K562 (cell line): ENCODE results near the gene RFPL1. TPM values are rescaled to one million over a fixed set of nuclear protein-coding genes. Genes with fewer than 3 reads are reported as not detected.
A peak's percentile ranks its signal among the peaks of the same experiment; 100 is the strongest.

Experiments used
- ATAC-seq: fragments of 200-7000 bp; cut with Tn5 transposase; 3 replicates; pipeline ENCODE4 v1.9.1; 2020; ENCODE audit warnings: moderate library complexity
- BruUV-seq: library from RNA; stranded (reverse); fragments of 400-500 nt; replicated peaks from 2 replicates; lab custom pipeline; 2021; lab: Mats Ljungman, UMichigan
- CTCF ChIA-PET: fragments of 300-600 bp; formaldehyde crosslinking; extraction: SDS; loops from one replicate; lab custom pipeline; 2021; ENCODE audit warnings: low intra/inter-chr PET ratio; lab: Yijun Ruan, JAX
- POLR2A ChIA-PET: fragments of 300-600, 350-650 bp; sonication (Branson Sonifier 250); formaldehyde crosslinking; extraction: SDS; loops from one replicate; lab custom pipeline; 2021; ENCODE audit warnings: antibody characterized with exemption, inconsistent platforms; lab: Yijun Ruan, JAX
- DNase-seq, 4 experiments: peaks; one replicate each; pipeline versions ENCODE4 v3.0.0 to v3.0.0-alpha.2; 2011 to 2018; ENCODE audit warnings: low spot score in 3 of 4, mixed read lengths in 3 of 4; ENCODE audit errors: extremely low read depth in 1 of 4
- FAIRE-seq: peaks from 2 replicates; lab custom pipeline; 2011; peaks lifted over from hg19 to GRCh38; lab: Jason Lieb, UNC
- H2AFZ ChIP-seq: 2 replicates; pipeline ENCODE4 v1.6.0; 2011; ENCODE audit warnings: low read depth, low read length, control low read depth, inconsistent platforms
- H3K27ac ChIP-seq: fragments of 200-600 bp; 3 replicates; pipeline ENCODE4 v1.8.0; 2011; ENCODE audit warnings: low read depth, mild to moderate bottlenecking, control low read depth, inconsistent platforms, low read length, moderate library complexity, mixed read lengths; ENCODE audit errors: extremely low read depth
- H3K27me3 ChIP-seq, 2 experiments: fragments of 300-600 bp in 1 of 2; 2 replicates in 1 of 2; 3 replicates in 1 of 2; pipeline versions ENCODE4 v1.6.0 to v1.8.0; 2011; ENCODE audit warnings: inconsistent platforms in 2 of 2, low read length in 2 of 2, mild to moderate bottlenecking in 1 of 2, mixed read lengths in 1 of 2, moderate library complexity in 1 of 2; ENCODE audit not compliant: control insufficient read depth in 2 of 2, insufficient read depth in 2 of 2
- H3K36me3 ChIP-seq: fragments of 300-600 bp; 3 replicates; pipeline ENCODE4 v1.8.0; 2011; ENCODE audit warnings: mild to moderate bottlenecking, low read length, inconsistent platforms; ENCODE audit not compliant: control insufficient read depth, insufficient read depth
- H3K4me1 ChIP-seq, 2 experiments: fragments of 200-600 bp in 1 of 2; replicated peaks in 1 of 2; 2 replicates in 1 of 2; 3 replicates in 1 of 2; pipeline versions ENCODE4 v1.5.1 to v1.8.0; 2011; ENCODE audit warnings: inconsistent platforms in 2 of 2, low read length in 2 of 2, mild to moderate bottlenecking in 1 of 2, mixed read lengths in 1 of 2, moderate library complexity in 1 of 2; ENCODE audit not compliant: control insufficient read depth in 2 of 2, insufficient read depth in 2 of 2
- H3K4me2 ChIP-seq: 2 replicates; pipeline ENCODE4 v1.6.1; 2011; ENCODE audit warnings: low read length, control low read depth, inconsistent platforms, mixed read lengths; ENCODE audit not compliant: insufficient read depth
- H3K4me3 ChIP-seq: fragments of 200-600 bp; sonication (generic), shearing (Covaris generic); 2 replicates; pipeline ENCODE4 v1.5.1; 2016; ENCODE audit warnings: control low read depth, inconsistent platforms
- H3K79me2 ChIP-seq: fragments of 200-600 bp; 3 replicates; pipeline ENCODE4 v1.8.0; 2011; ENCODE audit warnings: low read length, inconsistent platforms; ENCODE audit not compliant: control insufficient read depth, insufficient read depth
- H3K9ac ChIP-seq, 2 experiments: 2 replicates each; pipeline versions ENCODE4 v1.6.0 to v1.6.1; 2011; ENCODE audit warnings: low read depth in 2 of 2, low read length in 2 of 2, control low read depth in 1 of 2, inconsistent platforms in 1 of 2, mild to moderate bottlenecking in 1 of 2, mixed read lengths in 1 of 2; ENCODE audit not compliant: insufficient read depth in 1 of 2
- H3K9me1 ChIP-seq: one replicate; pipeline ENCODE4 v1.6.0; 2011; ENCODE audit warnings: inconsistent platforms, mild to moderate bottlenecking, low read length, moderate library complexity; ENCODE audit not compliant: control insufficient read depth, insufficient read depth
- H3K9me3 ChIP-seq: replicated peaks from 2 replicates; pipeline ENCODE4 v1.5.1; 2011; ENCODE audit warnings: low read depth, low read length, inconsistent platforms; ENCODE audit not compliant: control insufficient read depth, insufficient read depth
- H4K20me1 ChIP-seq: replicated peaks from 2 replicates; pipeline ENCODE4 v1.6.1; 2011; ENCODE audit warnings: low read length, inconsistent platforms, mixed read lengths; ENCODE audit not compliant: control insufficient read depth, insufficient read depth
- ATF1 ChIP-seq, 2 experiments: fragments of 450-650 bp in 1 of 2; IDR thresholded peaks; 2 replicates each; pipeline ENCODE4 v1.6.1; 2016; ENCODE audit warnings: missing compliant biosample characterization in 1 of 2, missing genetic modification characterization in 1 of 2
- CTCF ChIP-seq, 3 experiments: IDR thresholded peaks in 2 of 3; conservative IDR thresholded peaks in 1 of 3; 2 replicates each; pipeline ENCODE4 v1.5.1; 2011 to 2012; ENCODE audit warnings: low read length in 3 of 3, mild to moderate bottlenecking in 3 of 3, control low read depth in 2 of 3, improper control_type of control experiment in 1 of 3, inconsistent platforms in 1 of 3, low read depth in 1 of 3, mixed read lengths in 1 of 3, moderate library complexity in 1 of 3; ENCODE audit not compliant: insufficient read depth in 2 of 3
- ETV6 ChIP-seq, 3 experiments: fragments of 150-350 bp in 1 of 3; sonication (generic) in 1 of 3; formaldehyde crosslinking in 1 of 3; IDR thresholded peaks; 2 replicates each; pipeline versions ENCODE4 v1.6.1 to v1.8.0; 2014 to 2022; ENCODE audit warnings: borderline replicate concordance in 2 of 3, low read depth in 2 of 3, antibody characterized with exemption in 1 of 3, low read length in 1 of 3, mild to moderate bottlenecking in 1 of 3, missing genetic modification reagents in 1 of 3
- FOXP4 ChIP-seq: sonication (generic); formaldehyde crosslinking; IDR thresholded peaks from 2 replicates; pipeline ENCODE4 v1.8.0; 2022; ENCODE audit warnings: mild to moderate bottlenecking, missing genetic modification reagents, borderline replicate concordance
- MAZ ChIP-seq, 2 experiments: fragments of 450-650 bp in 1 of 2; sonication (generic) in 1 of 2; formaldehyde crosslinking; IDR thresholded peaks in 1 of 2; conservative IDR thresholded peaks in 1 of 2; 2 replicates each; pipeline versions ENCODE4 v1.4.0 to v1.5.0; 2020; ENCODE audit warnings: mild to moderate bottlenecking in 1 of 2, missing genetic modification reagents in 1 of 2
- MYC ChIP-seq, 2 experiments: fragments of 250-450 bp in 1 of 2; sonication (Bioruptor Pico) in 1 of 2; IDR thresholded peaks; 2 replicates each; pipeline versions ENCODE4 v1.5.1 to v1.6.1; 2012 to 2021; ENCODE audit warnings: low read depth in 2 of 2, borderline replicate concordance in 1 of 2, improper control_type of control experiment in 1 of 2, low read length in 1 of 2, mild to moderate bottlenecking in 1 of 2, moderate library complexity in 1 of 2
- NR2C1 ChIP-seq, 2 experiments: fragments of 450-650 bp; IDR thresholded peaks; 2 replicates each; pipeline ENCODE4 v1.6.1; 2017; ENCODE audit warnings: mild to moderate bottlenecking in 2 of 2, antibody characterized with exemption in 1 of 2, inconsistent platforms in 1 of 2, missing compliant biosample characterization in 1 of 2, missing genetic modification characterization in 1 of 2
- PHTF2 ChIP-seq: fragments of 250-450 bp; sonication (Bioruptor Pico); IDR thresholded peaks from 2 replicates; pipeline ENCODE4 v1.5.0; 2021; ENCODE audit warnings: mild to moderate bottlenecking
- ZFX ChIP-seq: sonication (generic); formaldehyde crosslinking; IDR thresholded peaks from 2 replicates; pipeline ENCODE4 v1.8.0; 2022; ENCODE audit warnings: mild to moderate bottlenecking, missing genetic modification reagents, moderate library complexity
- WGBS: fragments of 100-300 bp; shearing (Covaris generic); methylation state at CpG from one replicate; pipeline ENCODE4 v1.1.6; 2016; ENCODE audit warnings: low coverage, mixed read lengths; ENCODE audit not compliant: insufficient coverage; ENCODE audit errors: missing lambda C conversion rate; 5-methylcytosine and 5-hydroxymethylcytosine counted together
- in situ Hi-C: fragments of 300-500 bp; cut with MboI; formaldehyde crosslinking; loops from 4 replicates; pipeline ENCODE4 v1.15.0; 2018; ENCODE audit warnings: inconsistent platforms, mixed read lengths
- intact Hi-C: fragments of 100-400 bp; cut with micrococcal nuclease; formaldehyde crosslinking; loops from 2 replicates; pipeline ENCODE4 v1.14.2; 2022
- polyA plus RNA-seq, 8 experiments: library from polyadenylated mRNA; depleted of rRNA in 4 of 8; stranded (reverse) in 5 of 8; unstranded in 3 of 8; fragments of >200 nt; fragmentation: Nextera tagmentation in 2 of 8; fragmentation: Illumina TruSeq in 1 of 8; extraction: Ambion mirVana in 2 of 8; extraction: Trizol in 1 of 8; gene quantifications; 2 replicates each; pipeline versions ENCODE4 v1.2.1 to v1.2.3, GENCODE V29; 2011 to 2014; ENCODE audit warnings: inconsistent platforms in 1 of 8, missing spikeins in 1 of 8
- total RNA-seq, 7 experiments: library from RNA; depleted of rRNA in 6 of 7; stranded (reverse); fragments of >200 nt in 6 of 7; fragmentation: Illumina TruSeq in 2 of 7; extraction: Trizol in 2 of 7; gene quantifications; 2 replicates each; pipeline versions ENCODE4 v1.2.1 to v1.2.3, GENCODE V29; 2011 to 2021; ENCODE audit warnings: low replicate concordance in 1 of 7
- TF ChIP-seq, protein P1 (sequence below): fragments of 450-650 bp; IDR thresholded peaks from 2 replicates; pipeline ENCODE4 v1.6.1; 2014; ENCODE audit warnings: low read depth, mild to moderate bottlenecking, moderate library complexity, borderline replicate concordance

The RFPL1 gene
- total and polyA plus RNA-seq, 9 of the 15 experiments (the other 6 are each of a cell fraction or from before 2014, with no cell fraction given) = not detected

DNA sequence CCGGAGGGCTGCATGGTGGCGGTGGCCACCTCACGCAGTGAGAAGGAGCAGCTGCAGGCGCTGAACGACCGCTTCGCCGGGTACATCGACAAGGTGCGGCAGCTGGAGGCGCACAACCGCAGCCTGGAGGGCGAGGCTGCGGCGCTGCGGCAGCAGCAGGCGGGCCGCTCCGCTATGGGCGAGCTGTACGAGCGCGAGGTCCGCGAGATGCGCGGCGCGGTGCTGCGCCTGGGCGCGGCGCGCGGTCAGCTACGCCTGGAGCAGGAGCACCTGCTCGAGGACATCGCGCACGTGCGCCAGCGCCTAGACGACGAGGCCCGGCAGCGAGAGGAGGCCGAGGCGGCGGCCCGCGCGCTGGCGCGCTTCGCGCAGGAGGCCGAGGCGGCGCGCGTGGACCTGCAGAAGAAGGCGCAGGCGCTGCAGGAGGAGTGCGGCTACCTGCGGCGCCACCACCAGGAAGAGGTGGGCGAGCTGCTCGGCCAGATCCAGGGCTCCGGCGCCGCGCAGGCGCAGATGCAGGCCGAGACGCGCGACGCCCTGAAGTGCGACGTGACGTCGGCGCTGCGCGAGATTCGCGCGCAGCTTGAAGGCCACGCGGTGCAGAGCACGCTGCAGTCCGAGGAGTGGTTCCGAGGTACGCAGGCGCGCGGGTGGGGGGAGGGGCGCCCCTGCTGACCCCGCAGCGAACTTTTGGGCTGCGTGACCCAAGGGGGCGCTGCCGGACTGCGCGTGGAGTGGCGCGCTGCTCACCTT, 42.3 kb downstream of the RFPL1 start:
- CTCF ChIA-PET = interaction anchor here (0.8 kb wide), 1 partner anchor 44 kb away, joined by 4 read pairs; no protein-coding TSS in a partner anchor
- Histone ChIP-seq H3K4me1 (peaks cover 21 to 48% of the 10 kb centered on the region in 2 experiments; a peak in 4 of 5 replicates), H3K9me3 (no peaks in the 10 kb centered on the region), H3K79me2 (peaks cover 42% of the 10 kb centered on the region), H2AFZ (peak overlapping the region; percentile 74), H3K9ac (peak overlapping the region; percentile 68 to 91), H3K4me3 (peak overlapping the region; percentile 48), H3K36me3 (peaks cover 22% of the 10 kb centered on the region; the same call in 1 of the 3 replicates), H3K4me2 (peak overlapping the region; percentile 77), H3K27ac (peak overlapping the region; percentile 68), H3K27me3 (no peaks in the 10 kb centered on the region), H4K20me1 (peaks cover 19% of the 10 kb centered on the region; the same call in 1 of the 2 replicates), H3K9me1 (peaks cover 10% of the 10 kb centered on the region)
- POLR2A ChIA-PET = interaction anchor here (0.7 to 1.2 kb wide), 4 partner anchors 15 to 266 kb away, joined by 3 to 4 read pairs (median 3); no protein-coding TSS in a partner anchor
- ATAC-seq = peak; percentile 86
- FAIRE-seq = peak; percentile 65
- BruUV-seq = no TSS peak
- peak; percentile 78 to 90 (median 82) for DNase-seq
- 18% methylated on average over 73 of the region's 107 CpGs for WGBS
- intact Hi-C loops = loop anchor here (2.0 kb wide), 1 partner anchor 44 kb away; no protein-coding TSS in a partner anchor
- in situ Hi-C loops = no loop called here
- TF ChIP-seq MYC (IDR thresholded peaks at IDR 0.05; ENCODE audit: low read depth, low read length) = peak; percentile 99
- TF ChIP-seq MYC (CRISPR knock-in tag; IDR thresholded peaks at IDR 0.05; ENCODE audit: borderline replicate concordance, low read depth) = no peak
- TF ChIP-seq FOXP4 (CRISPR knock-in tag) = peak; percentile 93; the same call in 1 of the 2 replicates
- peak in 1 of 2 experiments; percentile 68; a peak in 2 of 4 replicates for TF ChIP-seq MAZ (CRISPR knock-in tag; conservative IDR thresholded peaks at IDR 0.05 in 1 of 2, IDR thresholded peaks at IDR 0.05 in 1 of 2)
- peak; percentile 85 for TF ChIP-seq ATF1 (CRISPR knock-in tag; IDR thresholded peaks at IDR 0.05)
- TF ChIP-seq ATF1 (tag; IDR thresholded peaks at IDR 0.05) = peak; percentile 93
- peak; percentile 65 to 73 (median 69) for TF ChIP-seq CTCF (IDR thresholded peaks at IDR 0.05 in 2 of 3, conservative IDR thresholded peaks at IDR 0.05 in 1 of 3; ENCODE audit: insufficient read depth in 2 of 3, low read depth in 1 of 3, low read length in 3 of 3)
- TF ChIP-seq ETV6 (IDR thresholded peaks at IDR 0.05; ENCODE audit: borderline replicate concordance in 1 of 2, low read depth in 2 of 2, low read length in 1 of 2) = no peak
- peak; percentile 91; the same call in 1 of the 2 replicates for TF ChIP-seq ETV6 (CRISPR knock-in tag; IDR thresholded peaks at IDR 0.05; ENCODE audit: borderline replicate concordance)
- TF ChIP-seq, protein P1, sequence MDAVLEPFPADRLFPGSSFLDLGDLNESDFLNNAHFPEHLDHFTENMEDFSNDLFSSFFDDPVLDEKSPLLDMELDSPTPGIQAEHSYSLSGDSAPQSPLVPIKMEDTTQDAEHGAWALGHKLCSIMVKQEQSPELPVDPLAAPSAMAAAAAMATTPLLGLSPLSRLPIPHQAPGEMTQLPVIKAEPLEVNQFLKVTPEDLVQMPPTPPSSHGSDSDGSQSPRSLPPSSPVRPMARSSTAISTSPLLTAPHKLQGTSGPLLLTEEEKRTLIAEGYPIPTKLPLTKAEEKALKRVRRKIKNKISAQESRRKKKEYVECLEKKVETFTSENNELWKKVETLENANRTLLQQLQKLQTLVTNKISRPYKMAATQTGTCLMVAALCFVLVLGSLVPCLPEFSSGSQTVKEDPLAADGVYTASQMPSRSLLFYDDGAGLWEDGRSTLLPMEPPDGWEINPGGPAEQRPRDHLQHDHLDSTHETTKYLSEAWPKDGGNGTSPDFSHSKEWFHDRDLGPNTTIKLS = peak; percentile 84
- TF ChIP-seq PHTF2 (CRISPR knock-in tag) = no peak
- TF ChIP-seq NR2C1 (IDR thresholded peaks at IDR 0.05) = peak; percentile 62; the same call in 1 of the 2 replicates
- peak; percentile 61 for TF ChIP-seq NR2C1 (tag; IDR thresholded peaks at IDR 0.05)
- peak; percentile 74 for TF ChIP-seq ZFX (CRISPR knock-in tag)
